Activated CD4-positive, alpha-beta T cell treated with anti-CD3 and anti-CD28 coated beads for 36 hours (primary cell): ENCODE results near the gene RNASE8. TPM values are rescaled to one million over a fixed set of nuclear protein-coding genes. Genes with fewer than 3 reads are reported as not detected.

ENCODE experiments used
- ATAC-seq: fragments of 200-7000 bp; cut with Tn5 transposase; one replicate; pipeline ENCODE4 v1.10.0; 2021; ENCODE audit warnings: mild to moderate bottlenecking, moderate library complexity
- CTCF ChIA-PET: fragments of 350-600 bp; sonication (Branson Sonifier 250); formaldehyde crosslinking; loops from one replicate; lab custom pipeline; 2021; ENCODE audit warnings: antibody characterized with exemption; lab: Charles Lee
- POLR2A ChIA-PET: fragments of 350-600 bp; sonication (Branson Sonifier 250); formaldehyde crosslinking; loops from one replicate; lab custom pipeline; 2021; ENCODE audit warnings: antibody characterized with exemption, inconsistent platforms; lab: Charles Lee
- DNase-seq: peaks from one replicate; pipeline ENCODE4 v3.0.0-alpha.2; 2020
- H3K27ac Mint-ChIP-seq: one replicate; pipeline ENCODE4 v1.8.0; 2021; ENCODE audit warnings: mixed read lengths
- H3K27me3 Mint-ChIP-seq: one replicate; pipeline ENCODE4 v1.8.0; 2021; ENCODE audit warnings: mixed read lengths
- H3K36me3 Mint-ChIP-seq: one replicate; pipeline ENCODE4 v1.8.0; 2021; ENCODE audit warnings: low read depth, mixed read lengths
- H3K4me1 Mint-ChIP-seq: one replicate; pipeline ENCODE4 v1.8.0; 2021; ENCODE audit warnings: mixed read lengths
- H3K4me3 Mint-ChIP-seq: one replicate; pipeline ENCODE4 v1.8.0; 2021; ENCODE audit warnings: mild to moderate bottlenecking, moderate library complexity, mixed read lengths
- H3K9me3 Mint-ChIP-seq: one replicate; pipeline ENCODE4 v1.8.0; 2021; ENCODE audit warnings: low read depth, mixed read lengths
- intact Hi-C, 2 experiments: fragments of 100-400 bp; cut with DNase I in 1 of 2; cut with micrococcal nuclease in 1 of 2; formaldehyde crosslinking; loops; one replicate each; pipeline versions ENCODE4 v1.14.2 to v1.15.1; 2022 to 2024; cut with DNase I, micrococcal nuclease
- microRNA-seq: library from miRNA; unstranded; fragments of <30 nt; microRNA quantifications from one replicate; pipeline ENCODE4 v1.2.0, GENCODE V29; 2021; ENCODE audit warnings: borderline replicate concordance
- total RNA-seq, 2 experiments: library from RNA; stranded (reverse); gene quantifications; one replicate each; pipeline ENCODE4 v1.2.3, GENCODE V29; 2021

Gene RNASE8
- total RNA-seq, 2 experiments from 2014 or later, result not detected

- intact Hi-C loops, result loop anchor here in 1 of 2 experiments (2.0 kb wide), 1 partner anchor 39 kb away; no protein-coding TSS in a partner anchor
- no peak overlapping the region for H3K27ac Mint-ChIP-seq
- no peaks in the 10 kb centered on the region for H3K9me3 Mint-ChIP-seq
- ChIA-PET CTCF (interaction anchor here (0.7 to 6.1 kb wide), 7 partner anchors 12 to 92 kb away, joined by 3 to 111 read pairs (median 30); no protein-coding TSS in a partner anchor), POLR2A (no interaction called here)
- H3K4me1 Mint-ChIP-seq, result peaks cover 38% of the 10 kb centered on the region
- no peaks in the 10 kb centered on the region for H3K36me3 Mint-ChIP-seq
- H3K4me3 Mint-ChIP-seq, result no peak overlapping the region
- ATAC-seq, result no peak
- H3K27me3 Mint-ChIP-seq, result no peaks in the 10 kb centered on the region
- DNase-seq, result no peak
Observed at GRCh38 chr14:21107283-21107800, 49.7 kb downstream of the RNASE8 start.

Small RNAs within 50 kb of the gene (microRNA-seq; reads per million reads assigned to microRNA genes)
- not detected for gene MIR6717

Other genes starting within 250 kb of the RNASE8 start
- not detected for gene RNASE3, start 166.4 kb upstream of the RNASE8 start, total RNA-seq
- gene RNASE2, start 102.3 kb upstream of the RNASE8 start, total RNA-seq, result not detected
- 10 to 100 TPM; 89.3 to 90.0 TPM for gene METTL17, start 67.8 kb upstream of the RNASE8 start, total RNA-seq
- gene SLC39A2, start 58.5 kb upstream of the RNASE8 start, total RNA-seq, result under 1 TPM; 0.21 to 0.30 TPM
- 1 to 10 TPM; 5.5 to 7.0 TPM for gene NDRG2, start 32.8 kb upstream of the RNASE8 start, total RNA-seq
- gene TPPP2, start 27.6 kb upstream of the RNASE8 start, total RNA-seq, result not detected
- not detected for gene RNASE13, start 23.0 kb upstream of the RNASE8 start, total RNA-seq
- not detected for gene RNASE7, start 15.5 kb upstream of the RNASE8 start, total RNA-seq
- under 1 TPM; 0.05 to 0.09 TPM for gene ARHGEF40, start 12.5 kb downstream of the RNASE8 start, total RNA-seq
- gene ZNF219, start 40.8 kb downstream of the RNASE8 start, total RNA-seq, result 10 to 100 TPM in 1 of 2 experiments, 1 to 10 TPM in 1; 9.6 to 10.8 TPM
- under 1 TPM in 1 of 2 experiments, not detected in 1; 0.44 TPM for gene TMEM253, start 43.2 kb downstream of the RNASE8 start, total RNA-seq
- under 1 TPM in 1 of 2 experiments, not detected in 1; 0.02 TPM for gene OR5AU1, start 98.2 kb downstream of the RNASE8 start, total RNA-seq
- 1,000 to 10,000 TPM; 1,155 to 1,665 TPM for gene HNRNPC, start 211.6 kb downstream of the RNASE8 start, total RNA-seq
- under 1 TPM; 0.14 to 0.21 TPM for gene RPGRIP1, start 222.3 kb downstream of the RNASE8 start, total RNA-seq